WTC11 (cell line): ENCODE results near the gene PHF12. TPM values are rescaled to one million over a fixed set of nuclear protein-coding genes. Genes with fewer than 3 reads are reported as not detected.
A peak's percentile ranks its signal among the peaks of the same experiment; 100 is the strongest.

Experiments used
- ATAC-seq: fragments of 200-7000 bp; cut with Tn5 transposase; 2 replicates; pipeline ENCODE4 v1.10.0; 2021; ENCODE audit warnings: mild to moderate bottlenecking, moderate library complexity
- CTCF ChIA-PET: fragments of 300-600 bp; sonication (Branson Sonifier 250); formaldehyde crosslinking; loops from one replicate; lab custom pipeline; 2021; ENCODE audit warnings: antibody characterized with exemption; lab: Charles Lee
- POLR2A ChIA-PET: fragments of 350-600 bp; sonication (Branson Sonifier 250); formaldehyde crosslinking; loops from one replicate; lab custom pipeline; 2021; ENCODE audit warnings: antibody characterized with exemption; lab: Charles Lee
- DNase-seq: peaks from one replicate; pipeline ENCODE4 v3.0.0; 2021; ENCODE audit warnings: low spot score
- H3K27ac Mint-ChIP-seq: 2 replicates; pipeline ENCODE4 v1.8.0; 2021; ENCODE audit warnings: mixed read lengths
- H3K27me3 Mint-ChIP-seq: 2 replicates; pipeline ENCODE4 v1.8.0; 2021; ENCODE audit warnings: low read depth, mild to moderate bottlenecking, moderate library complexity, mixed read lengths
- H3K36me3 Mint-ChIP-seq: 2 replicates; pipeline ENCODE4 v1.8.0; 2021; ENCODE audit warnings: mixed read lengths
- H3K4me1 Mint-ChIP-seq: 2 replicates; pipeline ENCODE4 v1.8.0; 2022; ENCODE audit warnings: mixed read lengths
- H3K4me3 Mint-ChIP-seq: 2 replicates; pipeline ENCODE4 v1.8.0; 2021; ENCODE audit warnings: mild to moderate bottlenecking, moderate library complexity, mixed read lengths
- H3K9me3 Mint-ChIP-seq: 2 replicates; pipeline ENCODE4 v1.8.0; 2021; ENCODE audit warnings: mixed read lengths
- FOXK1 ChIP-seq: sonication (generic); formaldehyde crosslinking; IDR thresholded peaks from 2 replicates; pipeline ENCODE4 v1.8.0; 2022; ENCODE audit warnings: mild to moderate bottlenecking, moderate library complexity, missing genetic modification reagents
- GTF2I ChIP-seq: fragments of 250-450 bp; sonication (Bioruptor Pico); conservative IDR thresholded peaks from 2 replicates; pipeline ENCODE4 v1.4.0; 2021; ENCODE audit warnings: mild to moderate bottlenecking
- NFYB ChIP-seq: sonication (generic); formaldehyde crosslinking; conservative IDR thresholded peaks from 2 replicates; pipeline ENCODE4 v1.8.0; 2022; ENCODE audit warnings: low read depth, missing genetic modification reagents
- SP1 ChIP-seq: sonication (generic); formaldehyde crosslinking; conservative IDR thresholded peaks from 2 replicates; pipeline ENCODE4 v1.8.1; 2022; ENCODE audit warnings: missing genetic modification reagents
- ZBTB21 ChIP-seq: sonication (generic); formaldehyde crosslinking; IDR thresholded peaks from 2 replicates; pipeline ENCODE4 v1.8.1; 2023; ENCODE audit warnings: mild to moderate bottlenecking, missing genetic modification reagents, borderline replicate concordance
- ZNF317 ChIP-seq: sonication (generic); formaldehyde crosslinking; IDR thresholded peaks from 2 replicates; pipeline ENCODE4 v1.8.1; 2023; ENCODE audit warnings: low read depth, mild to moderate bottlenecking, moderate library complexity, missing genetic modification reagents, borderline replicate concordance
- total RNA-seq: library from RNA; stranded (reverse); gene quantifications from 3 replicates; pipeline ENCODE4 v1.2.3, GENCODE V29; 2021
- TF ChIP-seq, protein P1 (sequence below): sonication (generic); formaldehyde crosslinking; conservative IDR thresholded peaks from 2 replicates; pipeline ENCODE4 v1.8.1; 2022; ENCODE audit warnings: mild to moderate bottlenecking, missing genetic modification reagents
- TF ChIP-seq, protein P2 (sequence below): fragments of 200-600 bp; IDR thresholded peaks from 2 replicates; pipeline ENCODE4 v1.8.0; 2022; ENCODE audit warnings: antibody characterized with exemption
- TF ChIP-seq, protein P3 (sequence below): fragments of 250-450 bp; sonication (Bioruptor Pico); IDR thresholded peaks from 2 replicates; pipeline ENCODE4 v1.9.0; 2021; ENCODE audit warnings: mild to moderate bottlenecking
- TF ChIP-seq, protein P4 (sequence below): sonication (generic); formaldehyde crosslinking; IDR thresholded peaks from 2 replicates; pipeline ENCODE4 v1.8.1; 2023; ENCODE audit warnings: mild to moderate bottlenecking, missing genetic modification reagents, borderline replicate concordance
- TF ChIP-seq, protein P5 (sequence below): sonication (generic); formaldehyde crosslinking; IDR thresholded peaks from 2 replicates; pipeline ENCODE4 v1.8.1; 2022; ENCODE audit warnings: missing genetic modification reagents, borderline replicate concordance
- TF ChIP-seq, protein P6 (sequence below): sonication (generic); formaldehyde crosslinking; IDR thresholded peaks from 2 replicates; pipeline ENCODE4 v1.8.1; 2023; ENCODE audit warnings: mild to moderate bottlenecking, missing genetic modification reagents
- TF ChIP-seq, protein P7 (sequence below): sonication (generic); formaldehyde crosslinking; IDR thresholded peaks from 2 replicates; pipeline ENCODE4 v1.8.0; 2022; ENCODE audit warnings: mild to moderate bottlenecking, missing genetic modification reagents

The PHF12 gene
- total RNA-seq, 1 experiment from 2014 or later = 69.8 TPM

DNA sequence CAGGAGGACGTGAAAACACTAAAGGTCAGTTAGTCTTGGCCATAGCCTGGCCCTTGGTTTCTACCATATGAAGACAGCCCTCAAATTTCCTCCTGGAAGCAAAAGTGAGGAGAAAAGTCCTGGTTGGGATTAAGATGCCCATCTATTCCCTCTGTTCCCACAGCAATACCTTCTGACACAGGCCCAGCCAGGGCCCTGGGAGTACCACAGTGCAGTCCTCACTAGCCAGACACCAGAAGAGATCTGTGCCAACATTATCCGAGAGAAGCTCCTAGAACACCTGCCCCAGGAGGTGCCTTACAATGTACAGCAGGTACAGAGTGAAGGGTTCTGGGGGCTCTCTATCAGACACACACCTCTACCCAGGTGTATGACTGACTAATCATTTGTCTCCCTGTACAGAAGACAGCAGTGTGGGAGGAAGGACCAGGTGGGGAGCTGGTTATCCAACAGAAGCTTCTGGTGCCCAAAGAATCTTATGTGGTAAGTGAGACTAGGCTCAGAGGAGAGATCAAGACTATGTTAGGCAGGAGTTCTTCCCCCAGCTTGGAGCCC, 92.4 kb downstream of the PHF12 start:
- POLR2A ChIA-PET = interaction anchor here (0.5 kb wide), 1 partner anchor 282 kb away, joined by 3 read pairs; no protein-coding TSS in a partner anchor
- H3K27me3 Mint-ChIP-seq = no peaks in the 10 kb centered on the region
- no peak for TF ChIP-seq ZBTB21 (CRISPR knock-in tag)
- TF ChIP-seq, protein P1, sequence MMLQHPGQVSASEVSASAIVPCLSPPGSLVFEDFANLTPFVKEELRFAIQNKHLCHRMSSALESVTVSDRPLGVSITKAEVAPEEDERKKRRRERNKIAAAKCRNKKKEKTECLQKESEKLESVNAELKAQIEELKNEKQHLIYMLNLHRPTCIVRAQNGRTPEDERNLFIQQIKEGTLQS = no peak
- TF ChIP-seq, protein P2, sequence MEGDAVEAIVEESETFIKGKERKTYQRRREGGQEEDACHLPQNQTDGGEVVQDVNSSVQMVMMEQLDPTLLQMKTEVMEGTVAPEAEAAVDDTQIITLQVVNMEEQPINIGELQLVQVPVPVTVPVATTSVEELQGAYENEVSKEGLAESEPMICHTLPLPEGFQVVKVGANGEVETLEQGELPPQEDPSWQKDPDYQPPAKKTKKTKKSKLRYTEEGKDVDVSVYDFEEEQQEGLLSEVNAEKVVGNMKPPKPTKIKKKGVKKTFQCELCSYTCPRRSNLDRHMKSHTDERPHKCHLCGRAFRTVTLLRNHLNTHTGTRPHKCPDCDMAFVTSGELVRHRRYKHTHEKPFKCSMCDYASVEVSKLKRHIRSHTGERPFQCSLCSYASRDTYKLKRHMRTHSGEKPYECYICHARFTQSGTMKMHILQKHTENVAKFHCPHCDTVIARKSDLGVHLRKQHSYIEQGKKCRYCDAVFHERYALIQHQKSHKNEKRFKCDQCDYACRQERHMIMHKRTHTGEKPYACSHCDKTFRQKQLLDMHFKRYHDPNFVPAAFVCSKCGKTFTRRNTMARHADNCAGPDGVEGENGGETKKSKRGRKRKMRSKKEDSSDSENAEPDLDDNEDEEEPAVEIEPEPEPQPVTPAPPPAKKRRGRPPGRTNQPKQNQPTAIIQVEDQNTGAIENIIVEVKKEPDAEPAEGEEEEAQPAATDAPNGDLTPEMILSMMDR = no peak
- no peak for TF ChIP-seq FOXK1
- TF ChIP-seq, all 79 proteins: peak for 0
- peaks cover 15% of the 10 kb centered on the region for H3K4me1 Mint-ChIP-seq
- H3K36me3 Mint-ChIP-seq = peaks cover 35% of the 10 kb centered on the region
- H3K4me3 Mint-ChIP-seq = no peak overlapping the region
- DNase-seq (no peak), ATAC-seq (no peak)
- no peaks in the 10 kb centered on the region for H3K9me3 Mint-ChIP-seq
- CTCF ChIA-PET = no interaction called here
- no peak overlapping the region for H3K27ac Mint-ChIP-seq

DNA sequence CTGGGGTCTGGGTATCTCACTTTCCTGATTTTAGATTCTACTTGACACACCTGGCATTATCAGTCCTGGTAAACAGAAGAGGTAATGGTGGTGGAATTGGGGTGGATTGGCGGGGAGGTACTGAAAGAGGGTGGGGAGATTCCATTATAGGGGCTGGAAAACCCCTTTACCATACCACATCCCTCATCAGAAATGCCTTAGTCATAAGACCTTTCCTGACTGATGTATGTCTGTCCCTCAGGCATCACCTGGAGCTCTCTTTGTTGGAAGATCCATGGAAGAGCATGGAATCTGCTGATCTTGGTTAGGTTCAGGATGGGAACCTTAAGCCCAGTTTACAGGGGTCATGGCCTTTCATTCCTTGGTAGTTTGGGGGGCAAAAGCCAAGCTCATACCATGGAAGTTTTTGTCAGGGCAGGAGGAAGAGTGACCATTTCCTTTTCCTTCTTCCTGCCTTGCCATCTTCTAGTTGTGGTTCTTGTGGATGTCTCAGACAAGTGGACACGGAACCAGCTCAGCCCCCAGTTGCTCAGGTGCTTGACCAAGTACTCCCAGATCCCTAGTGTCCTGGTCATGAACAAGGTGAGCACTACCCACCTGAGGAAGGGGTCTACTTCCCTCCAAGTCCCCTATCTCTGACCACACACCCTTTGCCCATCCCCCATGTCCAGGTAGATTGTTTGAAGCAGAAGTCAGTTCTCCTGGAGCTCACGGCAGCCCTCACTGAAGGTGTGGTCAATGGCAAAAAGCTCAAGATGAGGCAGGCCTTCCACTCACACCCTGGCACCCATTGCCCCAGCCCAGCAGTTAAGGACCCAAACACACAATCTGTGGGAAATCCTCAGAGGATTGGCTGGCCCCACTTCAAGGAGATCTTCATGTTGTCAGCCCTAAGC, 93.2 kb downstream of the PHF12 start:
- Mint-ChIP-seq H3K4me3 (no peak overlapping the region), H3K27ac (no peak overlapping the region), H3K36me3 (peaks cover 35% of the 10 kb centered on the region), H3K4me1 (peaks cover 15% of the 10 kb centered on the region), H3K9me3 (no peaks in the 10 kb centered on the region), H3K27me3 (no peaks in the 10 kb centered on the region)
- no peak for TF ChIP-seq ZNF317 (CRISPR knock-in tag)
- no peak for TF ChIP-seq GTF2I (CRISPR knock-in tag)
- TF ChIP-seq, protein P3, sequence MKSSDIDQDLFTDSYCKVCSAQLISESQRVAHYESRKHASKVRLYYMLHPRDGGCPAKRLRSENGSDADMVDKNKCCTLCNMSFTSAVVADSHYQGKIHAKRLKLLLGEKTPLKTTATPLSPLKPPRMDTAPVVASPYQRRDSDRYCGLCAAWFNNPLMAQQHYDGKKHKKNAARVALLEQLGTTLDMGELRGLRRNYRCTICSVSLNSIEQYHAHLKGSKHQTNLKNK (CRISPR knock-in tag) = no peak
- TF ChIP-seq ZBTB21 (CRISPR knock-in tag) = no peak
- TF ChIP-seq NFYB = no peak
- TF ChIP-seq, protein P4, sequence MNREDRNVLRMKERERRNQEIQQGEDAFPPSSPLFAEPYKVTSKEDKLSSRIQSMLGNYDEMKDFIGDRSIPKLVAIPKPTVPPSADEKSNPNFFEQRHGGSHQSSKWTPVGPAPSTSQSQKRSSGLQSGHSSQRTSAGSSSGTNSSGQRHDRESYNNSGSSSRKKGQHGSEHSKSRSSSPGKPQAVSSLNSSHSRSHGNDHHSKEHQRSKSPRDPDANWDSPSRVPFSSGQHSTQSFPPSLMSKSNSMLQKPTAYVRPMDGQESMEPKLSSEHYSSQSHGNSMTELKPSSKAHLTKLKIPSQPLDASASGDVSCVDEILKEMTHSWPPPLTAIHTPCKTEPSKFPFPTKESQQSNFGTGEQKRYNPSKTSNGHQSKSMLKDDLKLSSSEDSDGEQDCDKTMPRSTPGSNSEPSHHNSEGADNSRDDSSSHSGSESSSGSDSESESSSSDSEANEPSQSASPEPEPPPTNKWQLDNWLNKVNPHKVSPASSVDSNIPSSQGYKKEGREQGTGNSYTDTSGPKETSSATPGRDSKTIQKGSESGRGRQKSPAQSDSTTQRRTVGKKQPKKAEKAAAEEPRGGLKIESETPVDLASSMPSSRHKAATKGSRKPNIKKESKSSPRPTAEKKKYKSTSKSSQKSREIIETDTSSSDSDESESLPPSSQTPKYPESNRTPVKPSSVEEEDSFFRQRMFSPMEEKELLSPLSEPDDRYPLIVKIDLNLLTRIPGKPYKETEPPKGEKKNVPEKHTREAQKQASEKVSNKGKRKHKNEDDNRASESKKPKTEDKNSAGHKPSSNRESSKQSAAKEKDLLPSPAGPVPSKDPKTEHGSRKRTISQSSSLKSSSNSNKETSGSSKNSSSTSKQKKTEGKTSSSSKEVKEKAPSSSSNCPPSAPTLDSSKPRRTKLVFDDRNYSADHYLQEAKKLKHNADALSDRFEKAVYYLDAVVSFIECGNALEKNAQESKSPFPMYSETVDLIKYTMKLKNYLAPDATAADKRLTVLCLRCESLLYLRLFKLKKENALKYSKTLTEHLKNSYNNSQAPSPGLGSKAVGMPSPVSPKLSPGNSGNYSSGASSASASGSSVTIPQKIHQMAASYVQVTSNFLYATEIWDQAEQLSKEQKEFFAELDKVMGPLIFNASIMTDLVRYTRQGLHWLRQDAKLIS (CRISPR knock-in tag) = no peak
- TF ChIP-seq SP1 (CRISPR knock-in tag) = no peak
- ATAC-seq (no peak), DNase-seq (no peak)
- POLR2A ChIA-PET = interaction anchor here (0.5 kb wide), 1 partner anchor 283 kb away, joined by 3 read pairs; no protein-coding TSS in a partner anchor
- CTCF ChIA-PET = interaction anchor here (0.9 kb wide), 1 partner anchor 95 kb away, joined by 3 read pairs; no protein-coding TSS in a partner anchor

DNA sequence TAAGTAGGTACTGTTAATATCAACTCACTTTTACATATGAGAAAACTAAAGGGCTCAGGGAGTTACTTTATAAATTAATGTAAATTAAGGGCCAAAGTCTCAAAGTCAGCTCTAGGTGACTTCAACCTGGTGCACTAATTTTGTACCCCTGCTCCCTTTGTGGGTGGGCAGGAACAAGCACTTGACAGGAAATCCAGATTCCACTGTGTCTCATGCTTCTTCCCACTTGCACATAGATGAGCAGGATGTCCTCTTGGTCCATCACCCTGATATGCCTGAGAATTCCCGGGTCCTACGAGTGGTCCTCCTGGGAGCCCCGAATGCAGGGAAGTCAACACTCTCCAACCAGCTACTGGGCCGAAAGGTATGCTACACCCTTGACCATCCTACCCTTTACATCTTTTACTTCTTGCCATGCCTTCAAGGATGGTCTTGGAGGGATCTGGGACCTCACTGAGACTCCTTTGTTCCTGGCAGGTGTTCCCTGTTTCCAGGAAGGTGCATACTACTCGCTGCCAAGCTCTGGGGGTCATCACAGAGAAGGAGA, 95.2 kb downstream of the PHF12 start:
- Mint-ChIP-seq H3K36me3 (peaks cover 35% of the 10 kb centered on the region), H3K27ac (no peak overlapping the region; the same call in 1 of the 2 replicates), H3K4me1 (peaks cover 7% of the 10 kb centered on the region), H3K4me3 (peak overlapping the region; percentile 97), H3K9me3 (no peaks in the 10 kb centered on the region), H3K27me3 (no peaks in the 10 kb centered on the region)
- no peak for TF ChIP-seq ZBTB21 (CRISPR knock-in tag)
- TF ChIP-seq, protein P5, sequence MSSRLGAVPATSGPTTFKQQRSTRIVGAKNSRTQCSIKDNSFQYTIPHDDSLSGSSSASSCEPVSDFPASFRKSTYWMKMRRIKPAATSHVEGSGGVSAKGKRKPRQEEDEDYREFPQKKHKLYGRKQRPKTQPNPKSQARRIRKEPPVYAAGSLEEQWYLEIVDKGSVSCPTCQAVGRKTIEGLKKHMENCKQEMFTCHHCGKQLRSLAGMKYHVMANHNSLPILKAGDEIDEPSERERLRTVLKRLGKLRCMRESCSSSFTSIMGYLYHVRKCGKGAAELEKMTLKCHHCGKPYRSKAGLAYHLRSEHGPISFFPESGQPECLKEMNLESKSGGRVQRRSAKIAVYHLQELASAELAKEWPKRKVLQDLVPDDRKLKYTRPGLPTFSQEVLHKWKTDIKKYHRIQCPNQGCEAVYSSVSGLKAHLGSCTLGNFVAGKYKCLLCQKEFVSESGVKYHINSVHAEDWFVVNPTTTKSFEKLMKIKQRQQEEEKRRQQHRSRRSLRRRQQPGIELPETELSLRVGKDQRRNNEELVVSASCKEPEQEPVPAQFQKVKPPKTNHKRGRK (CRISPR knock-in tag) = no peak
- TF ChIP-seq, protein P6, sequence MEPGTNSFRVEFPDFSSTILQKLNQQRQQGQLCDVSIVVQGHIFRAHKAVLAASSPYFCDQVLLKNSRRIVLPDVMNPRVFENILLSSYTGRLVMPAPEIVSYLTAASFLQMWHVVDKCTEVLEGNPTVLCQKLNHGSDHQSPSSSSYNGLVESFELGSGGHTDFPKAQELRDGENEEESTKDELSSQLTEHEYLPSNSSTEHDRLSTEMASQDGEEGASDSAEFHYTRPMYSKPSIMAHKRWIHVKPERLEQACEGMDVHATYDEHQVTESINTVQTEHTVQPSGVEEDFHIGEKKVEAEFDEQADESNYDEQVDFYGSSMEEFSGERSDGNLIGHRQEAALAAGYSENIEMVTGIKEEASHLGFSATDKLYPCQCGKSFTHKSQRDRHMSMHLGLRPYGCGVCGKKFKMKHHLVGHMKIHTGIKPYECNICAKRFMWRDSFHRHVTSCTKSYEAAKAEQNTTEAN (CRISPR knock-in tag) = no peak
- TF ChIP-seq, protein P7, sequence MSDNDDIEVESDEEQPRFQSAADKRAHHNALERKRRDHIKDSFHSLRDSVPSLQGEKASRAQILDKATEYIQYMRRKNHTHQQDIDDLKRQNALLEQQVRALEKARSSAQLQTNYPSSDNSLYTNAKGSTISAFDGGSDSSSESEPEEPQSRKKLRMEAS = no peak
- ChIA-PET POLR2A (interaction anchor here (0.9 kb wide), 1 partner anchor 137 kb away, joined by 3 read pairs; the partner anchor contains the start of gene RPL23A), CTCF (interaction anchor here (0.6 to 1.5 kb wide), 2 partner anchors 16 to 92 kb away, joined by 3 to 5 read pairs; no protein-coding TSS in a partner anchor)
- ATAC-seq (no peak), DNase-seq (no peak)
